Measurements from ENCODE around the gene ZNF229.
A peak's percentile ranks its signal among the peaks of the same experiment; 100 is the strongest.
"Not testable (repeated sequence)": the region's sequence is repeated elsewhere in the genome, so short reads cannot be mapped to it uniquely, and the experiment has no call there.

ZNF229 gene

DNA sequence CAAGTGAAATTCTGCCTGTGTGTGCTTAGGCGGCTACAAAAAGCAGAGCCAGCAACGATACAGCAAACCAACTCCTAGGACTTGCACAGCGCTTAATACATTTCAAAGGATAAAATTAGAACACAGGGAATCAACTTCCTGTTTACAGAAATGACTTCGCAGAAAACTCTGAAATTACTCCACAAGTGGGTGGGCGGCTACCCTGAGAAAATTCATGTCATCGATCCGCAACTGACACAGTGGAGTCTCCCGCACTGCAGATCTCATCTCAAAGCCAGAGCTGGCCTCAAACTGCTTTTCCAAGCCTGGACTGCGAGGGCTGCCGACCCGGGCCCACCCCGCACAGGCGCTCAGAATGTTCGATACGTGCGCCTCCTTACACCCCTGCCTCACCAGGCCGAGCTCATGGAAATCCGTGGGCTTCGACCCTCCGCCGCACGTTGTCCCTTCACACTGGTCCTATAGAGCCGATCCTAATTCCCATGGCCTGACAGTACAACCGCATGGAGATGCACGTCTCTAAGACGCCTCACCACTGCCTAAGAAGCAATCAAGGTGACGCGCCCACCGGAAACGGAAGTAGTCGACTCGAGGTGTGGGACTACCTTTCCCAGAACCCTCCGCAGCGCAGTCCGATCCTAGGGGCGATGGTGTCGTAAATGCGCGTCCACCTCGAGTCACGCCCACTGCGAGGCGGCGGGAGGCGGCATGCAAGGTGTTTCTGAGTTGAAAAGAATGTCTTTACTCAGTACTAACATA is at the start of gene ZNF229:
Gene ZNF229, minus strand, starts transcription at position 557 of the 759 bp plus-strand sequence. CDS start 5,625 bp downstream, outside the sequence.
- peak; percentile 76 for DNase-seq
- peak; percentile 87 for ATAC-seq

DNA sequence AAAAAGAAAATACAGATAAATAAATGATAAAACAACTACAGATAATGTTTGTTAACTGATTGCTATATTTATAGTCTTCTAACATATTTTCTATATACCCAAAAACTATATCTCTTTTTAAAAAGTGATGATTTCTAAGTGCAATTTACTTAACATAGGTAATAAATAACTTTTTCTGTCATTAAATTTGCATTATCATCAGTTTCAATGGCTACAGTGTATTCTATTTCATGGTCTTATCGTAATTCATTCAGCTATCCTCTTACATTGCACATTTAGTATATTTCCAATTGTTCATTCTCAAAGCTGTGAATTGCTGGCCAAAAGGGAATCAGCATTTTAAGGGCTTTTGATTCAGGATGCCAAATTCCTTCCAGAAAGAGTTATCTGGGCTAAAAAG is 48.4 kb upstream of the ZNF229 start:
- DNase-seq: no peak
- ATAC-seq: no peak

GRCh38 chr19:44476559-44477408 is 28.5 kb upstream of the ZNF229 start:
- no peak for DNase-seq
- no peak for ATAC-seq

- not testable (repeated sequence) for DNase-seq, ATAC-seq
These were observed 20.5 kb upstream of the ZNF229 start for GRCh38 chr19:44468730-44469129.

DNA sequence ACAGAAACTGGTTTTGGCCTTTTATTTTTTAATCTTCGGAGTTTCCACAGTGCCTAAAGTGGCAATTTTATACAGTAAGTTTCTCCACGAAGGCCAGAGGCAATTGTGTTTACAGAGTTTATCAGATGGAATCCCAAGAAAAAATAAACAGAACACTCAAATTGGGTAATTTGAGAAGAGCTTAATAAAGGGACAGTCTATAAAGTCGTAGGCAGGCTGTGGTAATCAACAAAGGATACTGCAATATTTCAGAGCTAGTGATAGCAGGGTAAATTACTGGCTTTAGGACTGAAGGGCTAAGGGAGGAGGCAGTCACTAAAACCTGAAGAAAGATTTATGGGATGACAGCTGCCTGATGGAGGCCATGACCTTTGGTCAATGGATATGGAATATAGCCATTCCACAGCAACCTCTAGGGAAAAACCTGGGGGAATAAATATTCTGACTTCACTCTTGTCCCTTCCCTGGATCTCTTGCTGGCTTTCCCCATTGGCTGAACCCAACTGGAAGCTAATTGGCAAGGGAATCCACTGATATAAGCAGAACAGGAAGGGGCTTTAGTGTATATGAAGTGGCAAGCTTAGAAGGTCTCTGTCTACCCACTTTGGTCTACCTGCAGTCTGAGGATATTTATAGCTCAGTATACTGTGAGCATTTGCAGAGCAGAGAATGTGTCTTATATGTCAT is 14.5 kb upstream of the ZNF229 start:
- DNase-seq, ATAC-seq: not testable (repeated sequence)

DNA sequence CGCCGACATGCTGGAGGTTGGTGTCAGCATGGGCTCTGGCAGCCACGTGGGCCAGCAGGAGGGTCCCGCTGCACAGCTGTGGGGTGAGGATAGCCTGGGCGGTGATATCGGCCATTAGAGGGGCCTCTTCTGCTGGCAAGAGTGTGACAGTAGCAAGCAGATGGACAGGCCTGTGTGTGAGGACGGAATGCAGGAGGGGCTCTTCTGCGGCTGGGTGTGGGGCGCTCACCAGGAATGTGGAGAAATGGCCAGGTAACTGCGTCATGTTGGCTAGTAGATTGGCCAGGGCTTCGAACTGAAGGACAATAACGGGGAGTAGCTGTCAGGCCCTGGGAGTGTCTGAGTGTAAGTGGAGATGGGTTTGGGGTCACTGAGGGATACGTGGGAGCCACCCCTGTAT is 7.7 kb upstream of the ZNF229 start:
- DNase-seq, ATAC-seq: not testable (repeated sequence)

- ATAC-seq: no peak
These were observed 6.8 kb upstream of the ZNF229 start for GRCh38 chr19:44455100-44455499.

GRCh38 chr19:44452367-44452766 is 4.1 kb upstream of the ZNF229 start:
- ATAC-seq: no peak
- DNase-seq: no peak

More at GRCh38 chr19:44455100-44455499, 6.8 kb upstream of the ZNF229 start:
- DNase-seq: no peak

DNA sequence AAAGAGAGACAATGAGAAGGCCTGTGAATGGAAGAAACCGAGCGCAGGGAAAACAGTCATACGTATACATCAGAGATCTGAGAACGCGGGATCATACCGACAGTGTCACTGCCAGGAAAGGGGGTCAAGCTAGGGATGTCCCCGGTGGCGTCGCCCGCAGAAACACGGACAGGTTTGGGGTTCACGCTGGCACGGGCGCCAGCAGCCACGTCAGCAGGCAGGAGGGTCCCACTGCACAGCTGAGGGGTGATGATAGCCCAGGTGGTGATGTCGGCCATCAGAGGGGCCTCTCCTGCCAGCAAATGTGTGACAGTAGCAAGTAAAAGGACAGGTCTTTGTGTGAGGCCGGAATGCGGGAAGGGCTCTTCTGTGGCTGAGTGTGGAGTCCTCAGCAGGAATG is 3.4 kb upstream of the ZNF229 start:
- DNase-seq: no peak
- ATAC-seq: no peak

- DNase-seq: no peak
- no peak for ATAC-seq
These were observed 9.8 kb downstream of the ZNF229 start for GRCh38 chr19:44438441-44438840.

DNA sequence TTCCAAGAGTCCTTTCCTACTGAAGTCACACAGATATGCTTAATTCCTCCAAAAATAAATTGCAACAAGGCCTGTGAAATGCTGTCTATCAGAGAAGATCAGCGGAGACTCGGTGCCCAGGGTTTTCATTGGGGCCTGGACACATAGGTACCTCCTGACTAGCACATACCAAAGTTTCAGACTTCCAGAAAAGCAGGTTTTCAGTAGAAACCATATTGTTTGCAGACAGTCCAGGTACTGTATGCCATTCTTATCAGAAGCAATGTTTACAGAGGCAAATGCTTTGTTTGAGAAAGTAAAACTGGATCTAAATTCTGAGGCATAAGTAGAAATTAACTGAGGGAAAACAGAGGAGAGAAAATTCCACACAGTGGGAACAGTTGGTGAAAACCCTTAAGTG is 12.8 kb downstream of the ZNF229 start:
- ATAC-seq: no peak
- no peak for DNase-seq

DNA sequence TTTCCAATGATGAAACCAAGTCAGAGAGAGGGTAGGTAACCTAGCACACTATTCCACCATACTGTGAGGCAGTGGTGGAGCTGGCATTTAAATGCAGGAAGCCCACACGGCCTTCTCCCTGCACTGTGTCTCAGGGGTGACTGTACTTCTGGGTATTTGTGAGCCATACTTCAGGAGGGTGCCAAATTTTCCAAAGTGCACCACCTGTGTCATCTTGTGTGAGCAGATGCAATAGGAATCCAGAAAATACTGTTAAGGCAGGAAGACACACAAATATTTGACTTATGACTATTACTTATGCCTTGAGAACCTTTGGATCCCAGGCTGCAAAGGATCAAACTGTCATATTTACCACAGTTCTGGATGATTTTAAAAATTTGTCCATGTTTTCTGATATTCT is 17.3 kb downstream of the ZNF229 start:
- no peak for ATAC-seq
- no peak for DNase-seq

DNA sequence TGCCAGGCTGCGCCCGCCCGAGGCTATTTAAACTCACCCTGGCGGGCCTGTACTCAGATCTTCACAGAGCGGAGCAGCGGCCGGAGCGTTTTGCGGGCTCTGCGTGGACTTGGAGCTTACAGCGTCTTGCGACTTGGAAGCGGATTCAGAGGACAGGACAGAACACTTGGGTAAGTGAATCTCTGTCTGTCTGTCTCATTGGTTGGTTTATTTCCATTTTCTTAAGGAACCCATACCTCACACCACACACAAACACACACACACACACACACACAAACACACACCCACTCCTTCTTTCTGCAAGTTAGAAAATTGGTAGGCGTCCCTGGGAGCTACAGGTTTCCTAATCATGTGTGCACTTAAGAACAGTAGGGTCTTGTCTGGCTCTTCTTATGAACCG is 32.7 kb downstream of the ZNF229 start:
- DNase-seq, ATAC-seq: not testable (repeated sequence)

DNA sequence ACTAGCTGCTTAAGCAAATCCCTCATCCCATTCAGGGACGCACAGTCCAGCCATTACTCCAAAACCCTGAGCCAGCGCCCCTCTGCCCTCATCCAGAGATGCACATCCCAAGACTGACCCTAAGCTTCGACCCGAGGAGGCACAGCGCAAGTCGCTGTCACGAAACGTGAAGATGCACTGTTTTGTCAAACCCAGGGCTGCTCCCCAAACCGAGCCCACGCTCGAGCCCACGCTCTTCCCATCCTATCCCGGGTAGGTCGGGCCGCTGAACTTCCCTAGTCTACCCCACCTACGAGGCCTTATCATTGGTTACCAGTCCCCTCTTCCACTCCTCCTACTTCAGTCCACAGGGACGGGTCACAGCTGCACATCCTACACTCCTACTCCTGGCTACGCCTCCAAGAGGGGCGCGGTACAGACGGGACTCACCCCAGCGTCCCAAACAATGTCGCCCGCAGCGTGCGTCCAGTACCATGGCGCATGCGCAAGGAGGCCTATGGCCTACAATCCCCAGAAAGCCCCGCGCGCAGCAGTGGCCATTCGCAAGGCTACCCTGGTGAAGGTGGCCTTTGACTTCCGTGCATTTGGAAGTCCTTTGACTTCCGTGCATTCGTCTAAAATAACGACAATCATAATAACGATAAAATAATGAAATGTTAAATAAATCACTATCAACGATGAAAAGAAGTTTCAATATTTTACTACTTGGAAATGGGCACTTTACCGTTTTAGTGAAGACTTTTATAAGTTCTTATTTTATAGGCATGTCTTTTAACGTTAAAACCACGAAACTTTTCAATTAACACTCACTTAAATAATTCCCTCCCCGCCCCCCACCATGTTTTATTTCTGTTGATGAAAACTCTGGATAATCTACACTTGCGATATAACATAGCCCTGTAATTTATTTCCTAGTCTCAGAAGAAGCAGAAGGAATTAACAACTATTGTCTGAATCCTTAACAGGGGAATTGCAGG is 46.8 kb downstream of the ZNF229 start, which contains the start of gene ZNF285:
Gene ZNF285, minus strand, starts transcription at position 470 of the 977 bp plus-strand sequence. CDS start 4,395 bp downstream, outside the sequence.
- ATAC-seq: peak; percentile 96

GRCh38 chr19:44389268-44389667 is 59.0 kb downstream of the ZNF229 start:
- not testable (repeated sequence) for ATAC-seq, DNase-seq

More for the DNA sequence above, 46.8 kb downstream of the ZNF229 start, which contains the start of gene ZNF285:
- peak; percentile 83 for DNase-seq
